Upper lobe of left lung (tissue), 6 donors: Measurements from ENCODE around the gene CHRNA3. TPM values are rescaled to one million over a fixed set of nuclear protein-coding genes. Genes with fewer than 3 reads are reported as not detected.

ENCODE experiments used
- ATAC-seq, 2 donors: fragments of 200-7000 bp; cut with Tn5 transposase; one replicate each; pipeline ENCODE4 v1.9.1; 2022; ENCODE audit warnings: mild to moderate bottlenecking in 2 of 2, moderate library complexity in 2 of 2; ENCODE audit not compliant: low FRiP score in 2 of 2
- DNase-seq, 2 donors: peaks; one replicate each; pipeline ENCODE4 v3.0.0-alpha.2; 2019 to 2020
- H3K27ac ChIP-seq, 4 donors: fragments of 200-600 bp; sonication (generic); one replicate each; pipeline ENCODE4 v1.5.1; 2016 to 2019
- H3K27me3 ChIP-seq, 4 donors: fragments of 200-600 bp; sonication (generic); one replicate each; pipeline ENCODE4 v1.5.1; 2017 to 2019
- H3K36me3 ChIP-seq, 4 donors: fragments of 200-600 bp; sonication (generic); one replicate each; pipeline ENCODE4 v1.5.1; 2016 to 2019
- H3K4me1 ChIP-seq, 4 donors: fragments of 200-600 bp; sonication (generic); one replicate each; pipeline ENCODE4 v1.5.1; 2018 to 2019
- H3K4me3 ChIP-seq, 4 donors: fragments of 200-600 bp; sonication (generic); one replicate each; pipeline ENCODE4 v1.5.1; 2017 to 2019; ENCODE audit warnings: mild to moderate bottlenecking in 2 of 4, moderate library complexity in 1 of 4
- H3K9me3 ChIP-seq, 4 donors: fragments of 200-600 bp; sonication (generic); one replicate each; pipeline ENCODE4 v1.5.1; 2018 to 2019
- CTCF ChIP-seq, 6 experiments: fragments of 450-650 bp in 4 of 6; fragments of 200-600 bp in 2 of 6; sonication (generic) in 2 of 6; IDR thresholded peaks; one replicate each; pipeline ENCODE4 v1.5.1; 2016 to 2019; ENCODE audit warnings: antibody characterized with exemption in 6 of 6
- EP300 ChIP-seq, 4 donors: sonication (generic); formaldehyde crosslinking; IDR thresholded peaks; one replicate each; pipeline ENCODE4 v1.5.1; 2017; ENCODE audit warnings: antibody characterized with exemption in 4 of 4, control low read depth in 2 of 4
- POLR2A ChIP-seq, 4 donors: fragments of 450-650 bp; IDR thresholded peaks; one replicate each; pipeline ENCODE4 v1.5.1; 2016 to 2017; ENCODE audit warnings: antibody characterized with exemption in 4 of 4, mild to moderate bottlenecking in 2 of 4
- POLR2AphosphoS5 ChIP-seq, 2 donors: sonication (generic); formaldehyde crosslinking; IDR thresholded peaks; one replicate each; pipeline ENCODE4 v1.5.1; 2017; ENCODE audit warnings: antibody characterized with exemption in 2 of 2
- WGBS, 2 donors: methylation state at CpG; one replicate each; pipeline ENCODE4 v1.1.5; 2017 to 2018; 5-methylcytosine and 5-hydroxymethylcytosine counted together
- total RNA-seq, 6 donors: library from RNA; depleted of rRNA in 4 of 6; stranded (reverse); fragments of >200 nt in 4 of 6; gene quantifications; one replicate each; pipeline versions ENCODE4 v1.1.0 to v1.2.1, GENCODE V29; 2016 to 2021
- donor health status: DM: no; HTN: no; CAD: no; lungs with moderate emphysema.
- donor health status: DM: no; HTN: yes; CAD: no; lungs with severe emphysema.

The CHRNA3 gene
- total RNA-seq, 6 donors from 2014 or later = 0.13 to 0.49 (median 0.22) TPM; not detected in 1

- Histone ChIP-seq H3K4me1 (no peaks in the 10 kb centered on the region), H3K4me3 (no peak overlapping the region), H3K27ac (no peak overlapping the region), H3K9me3 (no peaks in the 10 kb centered on the region), H3K36me3 (no peaks in the 10 kb centered on the region), H3K27me3 (no peaks in the 10 kb centered on the region)
- TF ChIP-seq POLR2A (IDR thresholded peaks at IDR 0.05) (no peak), EP300 (IDR thresholded peaks at IDR 0.05) (no peak), POLR2AphosphoS5 (IDR thresholded peaks at IDR 0.05) (no peak), CTCF (IDR thresholded peaks at IDR 0.05) (no peak)
- DNase-seq = no peak
- ATAC-seq = no peak
Observed at GRCh38 chr15:78658823-78659222, 38.0 kb upstream of the CHRNA3 start.

- H3K4me1 ChIP-seq = no peaks in the 10 kb centered on the region
- no peak for TF ChIP-seq CTCF (IDR thresholded peaks at IDR 0.05)
- TF ChIP-seq EP300 (IDR thresholded peaks at IDR 0.05) = no peak
- no peak for TF ChIP-seq POLR2AphosphoS5 (IDR thresholded peaks at IDR 0.05)
- no peak for TF ChIP-seq POLR2A (IDR thresholded peaks at IDR 0.05)
- H3K9me3 ChIP-seq = no peaks in the 10 kb centered on the region
- no peak overlapping the region for H3K4me3 ChIP-seq
- DNase-seq (no peak), ATAC-seq (no peak)
- H3K27ac ChIP-seq = no peak overlapping the region
- WGBS, 2 donors = 63 to 80% methylated on average over 4 of the region's 4 CpGs
- no peaks in the 10 kb centered on the region for H3K27me3 ChIP-seq
- H3K36me3 ChIP-seq = no peaks in the 10 kb centered on the region
Observed at GRCh38 chr15:78654272-78654671, 33.5 kb upstream of the CHRNA3 start.

GRCh38 chr15:78651930-78652615 lies 31.3 kb upstream of the CHRNA3 start:
- ATAC-seq = no peak
- Histone ChIP-seq H3K27ac (no peak overlapping the region), H3K27me3 (no peaks in the 10 kb centered on the region), H3K9me3 (no peaks in the 10 kb centered on the region), H3K36me3 (no peaks in the 10 kb centered on the region), H3K4me3 (no peak overlapping the region), H3K4me1 (no peaks in the 10 kb centered on the region)
- no peak for TF ChIP-seq EP300 (IDR thresholded peaks at IDR 0.05)
- no peak for TF ChIP-seq CTCF (IDR thresholded peaks at IDR 0.05)
- no peak for TF ChIP-seq POLR2A (IDR thresholded peaks at IDR 0.05)
- TF ChIP-seq POLR2AphosphoS5 (IDR thresholded peaks at IDR 0.05) = no peak
- DNase-seq = no peak
- 83 to 100% methylated on average over 1 of the region's 1 CpG for WGBS, 2 donors

GRCh38 chr15:78651007-78651406 lies 30.2 kb upstream of the CHRNA3 start:
- H3K27me3 ChIP-seq = no peaks in the 10 kb centered on the region
- no peak overlapping the region for H3K27ac ChIP-seq
- WGBS, 2 donors = 47 to 69% methylated on average over 3 of the region's 3 CpGs
- DNase-seq (no peak), ATAC-seq (no peak)
- H3K4me1 ChIP-seq = no peaks in the 10 kb centered on the region
- TF ChIP-seq POLR2AphosphoS5 (IDR thresholded peaks at IDR 0.05) = no peak
- TF ChIP-seq CTCF (IDR thresholded peaks at IDR 0.05) = no peak
- no peak for TF ChIP-seq EP300 (IDR thresholded peaks at IDR 0.05)
- no peak for TF ChIP-seq POLR2A (IDR thresholded peaks at IDR 0.05)
- no peaks in the 10 kb centered on the region for H3K9me3 ChIP-seq
- H3K36me3 ChIP-seq = no peaks in the 10 kb centered on the region
- no peak overlapping the region for H3K4me3 ChIP-seq

- ATAC-seq = no peak
- Histone ChIP-seq H3K36me3 (no peaks in the 10 kb centered on the region), H3K4me1 (no peaks in the 10 kb centered on the region), H3K4me3 (no peak overlapping the region), H3K9me3 (no peaks in the 10 kb centered on the region), H3K27ac (no peak overlapping the region), H3K27me3 (no peaks in the 10 kb centered on the region)
- DNase-seq = no peak
- no peak for TF ChIP-seq POLR2AphosphoS5 (IDR thresholded peaks at IDR 0.05)
- WGBS, 2 donors = 94 to 95% methylated on average over 2 of the region's 4 CpGs
Observed at GRCh38 chr15:78650022-78650421, 29.2 kb upstream of the CHRNA3 start.
